Ishikawa (cell line): ENCODE measurements around the gene PLCD1.

Experiments
- CEBPB ChIP-seq: IDR thresholded peaks from 2 replicates; pipeline ENCODE4 v1.6.1; 2012
- EP300 ChIP-seq: IDR thresholded peaks from 2 replicates; pipeline ENCODE4 v1.6.1; 2012; ENCODE audit warnings: borderline replicate concordance
- FOXM1 ChIP-seq: IDR thresholded peaks from 2 replicates; pipeline ENCODE4 v1.6.1; 2012; ENCODE audit warnings: low read depth, borderline replicate concordance
- NFIC ChIP-seq: IDR thresholded peaks from 2 replicates; pipeline ENCODE4 v1.6.1; 2012
- RAD21 ChIP-seq: IDR thresholded peaks from 2 replicates; pipeline ENCODE4 v1.6.1; 2012; ENCODE audit warnings: low read depth
- TAF1 ChIP-seq: IDR thresholded peaks from 2 replicates; pipeline ENCODE4 v1.6.1; 2012; ENCODE audit warnings: low read depth, mild to moderate bottlenecking
- TCF12 ChIP-seq: IDR thresholded peaks from 2 replicates; pipeline ENCODE4 v1.6.1; 2012; ENCODE audit warnings: low read depth
- YY1 ChIP-seq: IDR thresholded peaks from 2 replicates; pipeline ENCODE4 v1.6.1; 2012; ENCODE audit warnings: low read depth
- TF ChIP-seq, protein P1 (sequence below): IDR thresholded peaks from 2 replicates; pipeline ENCODE4 v1.6.1; 2012

DNA sequence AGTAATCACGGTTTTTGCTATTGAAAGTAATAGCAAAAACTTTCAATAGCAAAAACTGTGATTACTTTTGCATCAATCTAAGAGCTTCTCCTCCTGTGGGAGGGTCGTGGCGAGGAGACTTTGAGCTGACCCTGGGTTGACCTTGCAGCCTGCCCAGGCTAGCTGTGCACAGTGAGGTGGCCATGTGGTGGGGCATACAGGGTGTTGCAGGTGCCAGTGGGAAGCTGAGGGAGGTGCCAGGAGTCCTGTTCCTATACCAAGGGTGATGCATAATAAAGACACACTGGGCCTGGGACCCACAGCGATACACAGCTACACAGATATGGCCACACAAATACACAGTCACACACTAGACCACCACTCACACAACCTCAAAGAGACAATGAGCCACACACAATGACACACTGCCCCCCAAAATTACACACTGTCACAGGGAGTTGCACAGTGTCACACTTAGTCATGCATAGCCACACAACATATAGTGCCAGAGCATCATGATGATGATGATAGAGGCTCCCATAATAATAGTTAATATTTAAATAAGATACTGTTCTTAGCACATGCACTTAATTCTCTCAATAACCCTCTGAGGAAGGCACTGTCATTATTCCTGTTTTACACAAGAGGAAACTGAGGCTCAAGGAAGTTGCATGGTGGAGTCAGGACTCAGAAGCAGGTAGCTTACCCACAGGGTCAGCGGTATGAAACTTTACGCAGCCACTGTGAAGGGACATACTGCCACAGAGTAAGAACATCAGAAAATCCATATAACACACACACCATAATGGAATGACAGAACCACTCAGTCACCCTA, 6.3 kb downstream of the PLCD1 start:
- TF ChIP-seq TAF1 (no peak), EP300 (no peak), RAD21 (no peak), CEBPB (no peak), FOXM1 (no peak), YY1 (no peak), TCF12 (no peak), NFIC (no peak)
- TF ChIP-seq, protein P1, sequence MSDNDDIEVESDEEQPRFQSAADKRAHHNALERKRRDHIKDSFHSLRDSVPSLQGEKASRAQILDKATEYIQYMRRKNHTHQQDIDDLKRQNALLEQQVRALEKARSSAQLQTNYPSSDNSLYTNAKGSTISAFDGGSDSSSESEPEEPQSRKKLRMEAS = no peak
